Upper lobe of left lung (tissue), 6 donors: Measurements from ENCODE around the gene LYPD1. TPM values are rescaled to one million over a fixed set of nuclear protein-coding genes. Genes with fewer than 3 reads are reported as not detected.

Source experiments
- ATAC-seq, 2 donors: fragments of 200-7000 bp; cut with Tn5 transposase; one replicate each; pipeline ENCODE4 v1.9.1; 2022; ENCODE audit warnings: mild to moderate bottlenecking in 2 of 2, moderate library complexity in 2 of 2; ENCODE audit not compliant: low FRiP score in 2 of 2
- DNase-seq, 2 donors: peaks; one replicate each; pipeline ENCODE4 v3.0.0-alpha.2; 2019 to 2020
- H3K27ac ChIP-seq, 4 donors: fragments of 200-600 bp; sonication (generic); one replicate each; pipeline ENCODE4 v1.5.1; 2016 to 2019
- H3K27me3 ChIP-seq, 4 donors: fragments of 200-600 bp; sonication (generic); one replicate each; pipeline ENCODE4 v1.5.1; 2017 to 2019
- H3K36me3 ChIP-seq, 4 donors: fragments of 200-600 bp; sonication (generic); one replicate each; pipeline ENCODE4 v1.5.1; 2016 to 2019
- H3K4me1 ChIP-seq, 4 donors: fragments of 200-600 bp; sonication (generic); one replicate each; pipeline ENCODE4 v1.5.1; 2018 to 2019
- H3K4me3 ChIP-seq, 4 donors: fragments of 200-600 bp; sonication (generic); one replicate each; pipeline ENCODE4 v1.5.1; 2017 to 2019; ENCODE audit warnings: mild to moderate bottlenecking in 2 of 4, moderate library complexity in 1 of 4
- H3K9me3 ChIP-seq, 4 donors: fragments of 200-600 bp; sonication (generic); one replicate each; pipeline ENCODE4 v1.5.1; 2018 to 2019
- CTCF ChIP-seq, 6 experiments: fragments of 450-650 bp in 4 of 6; fragments of 200-600 bp in 2 of 6; sonication (generic) in 2 of 6; IDR thresholded peaks; one replicate each; pipeline ENCODE4 v1.5.1; 2016 to 2019; ENCODE audit warnings: antibody characterized with exemption in 6 of 6
- EP300 ChIP-seq, 4 donors: sonication (generic); formaldehyde crosslinking; IDR thresholded peaks; one replicate each; pipeline ENCODE4 v1.5.1; 2017; ENCODE audit warnings: antibody characterized with exemption in 4 of 4, control low read depth in 2 of 4
- POLR2A ChIP-seq, 4 donors: fragments of 450-650 bp; IDR thresholded peaks; one replicate each; pipeline ENCODE4 v1.5.1; 2016 to 2017; ENCODE audit warnings: antibody characterized with exemption in 4 of 4, mild to moderate bottlenecking in 2 of 4
- POLR2AphosphoS5 ChIP-seq, 2 donors: sonication (generic); formaldehyde crosslinking; IDR thresholded peaks; one replicate each; pipeline ENCODE4 v1.5.1; 2017; ENCODE audit warnings: antibody characterized with exemption in 2 of 2
- WGBS, 2 donors: methylation state at CpG; one replicate each; pipeline ENCODE4 v1.1.5; 2017 to 2018; 5-methylcytosine and 5-hydroxymethylcytosine counted together
- total RNA-seq, 6 donors: library from RNA; depleted of rRNA in 4 of 6; stranded (reverse); fragments of >200 nt in 4 of 6; gene quantifications; one replicate each; pipeline versions ENCODE4 v1.1.0 to v1.2.1, GENCODE V29; 2016 to 2021
- donor health status: DM: no; HTN: no; CAD: no; lungs with moderate emphysema.
- donor health status: DM: no; HTN: yes; CAD: no; lungs with severe emphysema.

Gene LYPD1
- total RNA-seq, 6 donors from 2014 or later = 0.89 to 1.4 (median 1.1) TPM

GRCh38 chr2:132638313-132639040 lies 31.5 kb downstream of the LYPD1 start:
- Histone ChIP-seq H3K4me1 (no peaks in the 10 kb centered on the region), H3K27me3 (no peaks in the 10 kb centered on the region), H3K4me3 (no peak overlapping the region), H3K9me3 (no peaks in the 10 kb centered on the region), H3K36me3 (no peaks in the 10 kb centered on the region), H3K27ac (no peak overlapping the region)
- TF ChIP-seq CTCF (IDR thresholded peaks at IDR 0.05) (no peak), POLR2AphosphoS5 (IDR thresholded peaks at IDR 0.05) (no peak)
- 74 to 79% methylated on average over 5 of the region's 5 CpGs for WGBS, 2 donors
- no peak for ATAC-seq
- no peak for DNase-seq

- H3K4me1 ChIP-seq = no peaks in the 10 kb centered on the region
- no peak overlapping the region for H3K4me3 ChIP-seq
- no peak for ATAC-seq
- H3K27me3 ChIP-seq = no peaks in the 10 kb centered on the region
- DNase-seq = no peak
- no peaks in the 10 kb centered on the region for H3K36me3 ChIP-seq
- 31 to 71% methylated on average over 1 of the region's 1 CpG for WGBS, 2 donors
- TF ChIP-seq EP300 (IDR thresholded peaks at IDR 0.05) (no peak), CTCF (IDR thresholded peaks at IDR 0.05) (no peak), POLR2AphosphoS5 (IDR thresholded peaks at IDR 0.05) (no peak), POLR2A (IDR thresholded peaks at IDR 0.05) (no peak)
- no peaks in the 10 kb centered on the region for H3K9me3 ChIP-seq
- H3K27ac ChIP-seq = no peak overlapping the region
Measured at GRCh38 chr2:132636346-132636745, 33.7 kb downstream of the LYPD1 start.

GRCh38 chr2:132633635-132634034 lies 36.4 kb downstream of the LYPD1 start:
- ATAC-seq (no peak), DNase-seq (no peak)
- TF ChIP-seq CTCF (IDR thresholded peaks at IDR 0.05) (no peak), POLR2AphosphoS5 (IDR thresholded peaks at IDR 0.05) (no peak), POLR2A (IDR thresholded peaks at IDR 0.05) (no peak), EP300 (IDR thresholded peaks at IDR 0.05) (no peak)
- Histone ChIP-seq H3K4me3 (no peak overlapping the region), H3K27ac (no peak overlapping the region), H3K9me3 (no peaks in the 10 kb centered on the region), H3K36me3 (no peaks in the 10 kb centered on the region), H3K4me1 (no peaks in the 10 kb centered on the region), H3K27me3 (no peaks in the 10 kb centered on the region)
- WGBS, 2 donors = 79 to 86% methylated on average over 2 of the region's 2 CpGs

GRCh38 chr2:132632000-132632649 lies 37.9 kb downstream of the LYPD1 start:
- H3K4me1 ChIP-seq = no peaks in the 10 kb centered on the region
- TF ChIP-seq POLR2A (IDR thresholded peaks at IDR 0.05) (no peak), CTCF (IDR thresholded peaks at IDR 0.05) (no peak)
- H3K36me3 ChIP-seq = no peaks in the 10 kb centered on the region
- no peaks in the 10 kb centered on the region for H3K27me3 ChIP-seq
- ATAC-seq = no peak
- 85 to 91% methylated on average over 4 to 6 of the region's 6 CpGs for WGBS, 2 donors
- no peak overlapping the region for H3K4me3 ChIP-seq
- no peak for DNase-seq
- no peaks in the 10 kb centered on the region for H3K9me3 ChIP-seq
- no peak overlapping the region for H3K27ac ChIP-seq

- no peaks in the 10 kb centered on the region for H3K27me3 ChIP-seq
- no peak overlapping the region for H3K27ac ChIP-seq
- no peaks in the 10 kb centered on the region for H3K9me3 ChIP-seq
- DNase-seq (no peak), ATAC-seq (no peak)
- no peaks in the 10 kb centered on the region for H3K4me1 ChIP-seq
- H3K36me3 ChIP-seq = no peaks in the 10 kb centered on the region
- TF ChIP-seq POLR2AphosphoS5 (IDR thresholded peaks at IDR 0.05) = no peak
- no peak for TF ChIP-seq EP300 (IDR thresholded peaks at IDR 0.05)
- no peak for TF ChIP-seq POLR2A (IDR thresholded peaks at IDR 0.05)
- WGBS, 2 donors = 88 to 92% methylated on average over 3 of the region's 3 CpGs
- no peak overlapping the region for H3K4me3 ChIP-seq
Measured at GRCh38 chr2:132627536-132627935, 42.5 kb downstream of the LYPD1 start.
